ENCODE results near the gene PTGES2. TPM values are rescaled to one million over a fixed set of nuclear protein-coding genes. Genes with fewer than 3 reads are reported as not detected.

Gene PTGES2
- total and polyA plus RNA-seq, 9 of the 15 experiments (the other 6 are each of a cell fraction or from before 2014, with no cell fraction given), result 2.4 to 196 (median 90.1) TPM

- peak; percentile 71; the same call in 1 of the 2 replicates for TF ChIP-seq ETV5 (CRISPR knock-in tag; IDR thresholded peaks at IDR 0.05; ENCODE audit: low read depth)
- no peak for TF ChIP-seq BDP1 (IDR thresholded peaks at IDR 0.05; ENCODE audit: insufficient read depth, insufficient read length)
- no peak for TF ChIP-seq KDM5B (IDR thresholded peaks at IDR 0.05; ENCODE audit: insufficient replicate concordance, low read depth, low read length)
- no peak for TF ChIP-seq PRMT5 (CRISPR knock-in tag; IDR thresholded peaks at IDR 0.05)
- TF ChIP-seq ETS1 (conservative IDR thresholded peaks at IDR 0.05; ENCODE audit: control insufficient read depth, low read depth, low read length), result peak; percentile 6; the same call in 1 of the 2 replicates
- no peak for TF ChIP-seq MCM5 (IDR thresholded peaks at IDR 0.05; ENCODE audit: low read depth)
- no peak for TF ChIP-seq ELK3 (CRISPR knock-in tag; IDR thresholded peaks at IDR 0.05)
- 0 out of 2 replicates have a peak, but pooled peaks have one; percentile 54 for TF ChIP-seq ETV1 (tag; conservative IDR thresholded peaks at IDR 0.05; ENCODE audit: low read depth)
- no peak for TF ChIP-seq E2F3 (CRISPR knock-in tag; IDR thresholded peaks at IDR 0.05)
- 0 out of 2 replicates have a peak, but pooled peaks have one; percentile 55 for TF ChIP-seq RBM14 (IDR thresholded peaks at IDR 0.05; ENCODE audit: borderline replicate concordance, insufficient read depth, low read depth, low read length)
- TF ChIP-seq HES1 (IDR thresholded peaks at IDR 0.05; ENCODE audit: low read depth), result no peak
- TF ChIP-seq ZBTB26 (CRISPR knock-in tag; IDR thresholded peaks at IDR 0.05), result no peak
- TF ChIP-seq RUNX1 (IDR thresholded peaks at IDR 0.05; ENCODE audit: low read depth), result no peak
- no peak for TF ChIP-seq PHB2 (IDR thresholded peaks at IDR 0.05; ENCODE audit: low read depth)
- no peak for TF ChIP-seq NFRKB (IDR thresholded peaks at IDR 0.05; ENCODE audit: low read depth)
- no peak for TF ChIP-seq HDAC8 (tag; IDR thresholded peaks at IDR 0.05)
- peak; percentile 28 for TF ChIP-seq HMGN3 (IDR thresholded peaks at IDR 0.05; ENCODE audit: borderline replicate concordance, extremely low read depth, insufficient read length, low read depth, low read length)
- no peak for TF ChIP-seq RNF219 (CRISPR knock-in tag; IDR thresholded peaks at IDR 0.05)
- peak; percentile 58; the same call in 1 of the 2 replicates for TF ChIP-seq FOXK1 (CRISPR knock-in tag; IDR thresholded peaks at IDR 0.05; ENCODE audit: borderline replicate concordance)
- TF ChIP-seq ZNF695 (CRISPR knock-in tag; IDR thresholded peaks at IDR 0.05), result no peak
Measured at GRCh38 chr9:128127990-128128835, 684 bp upstream of the PTGES2 start (continued).
